Stimulated activated CD4-positive, alpha-beta T cell treated with anti-CD3 and anti-CD28 coated beads, TNF-alpha, amount 100 ng/mL, for 4 hours (primary cell): ENCODE measurements around the gene VAV3.

Experiments used
- DNase-seq, 3 experiments: peaks; one replicate each; pipeline ENCODE4 v3.0.0-alpha.2; 2020; ENCODE audit warnings: low read depth in 3 of 3

The VAV3 gene

GRCh38 chr1:107793896-107794453, 171.0 kb downstream of the VAV3 start:
- DNase-seq = no peak

GRCh38 chr1:107791348-107791747, 173.6 kb downstream of the VAV3 start:
- DNase-seq = no peak

- DNase-seq = no peak
Observed at GRCh38 chr1:107789817-107790524, 175.0 kb downstream of the VAV3 start.

- DNase-seq = no peak
Observed at GRCh38 chr1:107788206-107789202, 176.5 kb downstream of the VAV3 start.

- no peak for DNase-seq
Observed at GRCh38 chr1:107787299-107787698, 177.7 kb downstream of the VAV3 start.

GRCh38 chr1:107786203-107786845, 178.7 kb downstream of the VAV3 start:
- DNase-seq = no peak

- no peak for DNase-seq
Observed at GRCh38 chr1:107785496-107786202, 179.3 kb downstream of the VAV3 start.

- DNase-seq = peak in 1 of 3 experiments; percentile 29
Observed at GRCh38 chr1:107782217-107782845, 182.6 kb downstream of the VAV3 start.

GRCh38 chr1:107781245-107781644, 183.7 kb downstream of the VAV3 start:
- DNase-seq = no peak

GRCh38 chr1:107777664-107778047, 187.3 kb downstream of the VAV3 start:
- no peak for DNase-seq

- no peak for DNase-seq
Observed at GRCh38 chr1:107776900-107777663, 187.9 kb downstream of the VAV3 start.

GRCh38 chr1:107771377-107771776, 193.6 kb downstream of the VAV3 start:
- DNase-seq = no peak

- DNase-seq = no peak
Observed at GRCh38 chr1:107767156-107767582, 197.8 kb downstream of the VAV3 start.

- DNase-seq = no peak
Observed at GRCh38 chr1:107766533-107766932, 198.4 kb downstream of the VAV3 start.

- DNase-seq = no peak
Observed at GRCh38 chr1:107762751-107763390, 202.1 kb downstream of the VAV3 start.

- DNase-seq = no peak
Observed at GRCh38 chr1:107760065-107760464, 204.9 kb downstream of the VAV3 start.

- no peak for DNase-seq
Observed at GRCh38 chr1:107750364-107750959, 214.5 kb downstream of the VAV3 start.

- DNase-seq = no peak
Observed at GRCh38 chr1:107748531-107748930, 216.4 kb downstream of the VAV3 start.

- no peak for DNase-seq
Observed at GRCh38 chr1:107741242-107741641, 223.7 kb downstream of the VAV3 start.
